BJ (cell line): ENCODE results near the gene TMEM91. TPM values are rescaled to one million over a fixed set of nuclear protein-coding genes. Genes with fewer than 3 reads are reported as not detected.

Source experiments
- CTCF ChIA-PET: fragments of 350-600 bp; formaldehyde crosslinking; extraction: SDS; loops from one replicate; lab custom pipeline; 2021; ENCODE audit warnings: antibody characterized with exemption, inconsistent platforms; lab: Yijun Ruan, JAX
- POLR2A ChIA-PET: fragments of 300-600 bp; sonication (Branson Sonifier 250); formaldehyde crosslinking; extraction: SDS; loops from one replicate; lab custom pipeline; 2021; ENCODE audit warnings: antibody characterized with exemption; lab: Charles Lee
- DNase-seq: peaks from one replicate; pipeline ENCODE4 v3.0.0-alpha.2; 2011; ENCODE audit warnings: low read depth
- H3K27me3 ChIP-seq: 2 replicates; pipeline ENCODE4 v1.6.0; 2011; ENCODE audit warnings: low read length; ENCODE audit not compliant: control insufficient read depth, insufficient read depth
- H3K36me3 ChIP-seq: 2 replicates; pipeline ENCODE4 v1.5.1; 2011; ENCODE audit warnings: low read length; ENCODE audit not compliant: control insufficient read depth, insufficient read depth
- H3K4me3 ChIP-seq: 2 replicates; pipeline ENCODE4 v1.5.1; 2011; ENCODE audit warnings: low read depth, mild to moderate bottlenecking, control low read depth, low read length
- CTCF ChIP-seq: IDR thresholded peaks from 2 replicates; pipeline ENCODE4 v1.5.1; 2011; ENCODE audit warnings: low read depth, mild to moderate bottlenecking, control low read depth, inconsistent platforms, low read length, moderate library complexity; ENCODE audit not compliant: insufficient read depth
- polyA plus RNA-seq: library from polyadenylated mRNA; depleted of rRNA; stranded (reverse); fragments of >200 nt; gene quantifications from 2 replicates; pipeline ENCODE4 v1.2.3, GENCODE V29; 2011

The TMEM91 gene
- polyA plus RNA-seq, 1 experiment = 5.1 TPM

- no peak for TF ChIP-seq CTCF
- no peak for DNase-seq
Observed at GRCh38 chr19:41392775-41393174, 16.4 kb downstream of the TMEM91 start.

GRCh38 chr19:41395355-41395754 is 19.0 kb downstream of the TMEM91 start:
- no peak for DNase-seq
- CTCF ChIA-PET = no interaction called here
- POLR2A ChIA-PET = no interaction called here
- no peak for TF ChIP-seq CTCF
- Histone ChIP-seq H3K27me3 (no peaks in the 10 kb centered on the region), H3K4me3 (no peak overlapping the region), H3K36me3 (peaks cover 9% of the 10 kb centered on the region)

More at GRCh38 chr19:41392775-41393174, 16.4 kb downstream of the TMEM91 start:
- CTCF ChIA-PET = no interaction called here
- H3K36me3 ChIP-seq = peaks cover 12% of the 10 kb centered on the region
- POLR2A ChIA-PET = no interaction called here
- H3K27me3 ChIP-seq = no peaks in the 10 kb centered on the region
- no peak overlapping the region for H3K4me3 ChIP-seq

- Histone ChIP-seq H3K27me3 (no peaks in the 10 kb centered on the region), H3K4me3 (peak within 1 kb of the TSS; percentile 88), H3K36me3 (peaks cover 1% of the 10 kb centered on the region; the same call in 1 of the 2 replicates)
- ChIA-PET CTCF (no interaction called here), POLR2A (no interaction called here)
- DNase-seq = peak; percentile 98
- no peak for TF ChIP-seq CTCF
Observed at GRCh38 chr19:41397086-41398049, 21.0 kb downstream of the TMEM91 start, which contains the start of the genes BCKDHA and EXOSC5. BCKDHA (plus strand) TSS chr19:41397818; CDS start chr19:41397828, 10 bp downstream. EXOSC5 (minus strand) TSS chr19:41397359; CDS start chr19:41397328, 31 bp downstream.

GRCh38 chr19:41398050-41398418 is 21.7 kb downstream of the TMEM91 start:
- no peak for DNase-seq
- TF ChIP-seq CTCF = no peak
- peak overlapping the region; percentile 81 for H3K4me3 ChIP-seq
- peaks cover 1% of the 10 kb centered on the region; the same call in 1 of the 2 replicates for H3K36me3 ChIP-seq
- CTCF ChIA-PET = interaction anchor here (1.0 to 1.1 kb wide), 2 partner anchors 9 to 89 kb away, joined by 3 to 4 read pairs; no protein-coding TSS in a partner anchor
- POLR2A ChIA-PET = no interaction called here
- H3K27me3 ChIP-seq = no peaks in the 10 kb centered on the region

DNA sequence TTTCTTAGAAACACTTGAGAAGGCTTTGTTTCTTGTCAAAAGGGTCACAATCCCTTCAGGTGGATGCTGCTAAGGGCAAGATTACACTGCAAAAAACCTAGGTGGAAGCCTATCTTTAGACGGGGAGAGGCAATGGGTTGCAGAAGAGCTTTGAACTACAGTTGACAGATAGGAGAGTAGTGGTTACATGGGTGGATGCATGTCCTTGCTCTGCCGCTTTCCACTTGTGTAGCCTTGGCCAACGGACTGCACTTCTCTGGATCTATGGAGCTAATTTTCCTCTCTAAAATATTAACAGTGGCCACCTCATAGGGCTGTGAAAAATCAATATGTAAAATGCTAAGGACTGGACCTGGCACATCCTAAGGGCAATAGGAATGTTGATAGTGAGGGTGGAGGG is 22.3 kb downstream of the TMEM91 start:
- ChIA-PET CTCF (interaction anchor here (1.0 to 1.1 kb wide), 2 partner anchors 9 to 90 kb away, joined by 3 to 4 read pairs; no protein-coding TSS in a partner anchor), POLR2A (no interaction called here)
- DNase-seq = no peak
- H3K4me3 ChIP-seq = peak overlapping the region; percentile 81
- peaks cover 1% of the 10 kb centered on the region; the same call in 1 of the 2 replicates for H3K36me3 ChIP-seq
- H3K27me3 ChIP-seq = no peaks in the 10 kb centered on the region
- no peak for TF ChIP-seq CTCF
